Sciatic nerve (tissue), 2 donors: ENCODE results near the gene C6orf89. TPM values are rescaled to one million over a fixed set of nuclear protein-coding genes. Genes with fewer than 3 reads are reported as not detected.
A peak's percentile ranks its signal among the peaks of the same experiment; 100 is the strongest.
"Not testable (repeated sequence)": the region's sequence is repeated elsewhere in the genome, so short reads cannot be mapped to it uniquely, and the experiment has no call there.

Source experiments
- ATAC-seq: fragments of 200-7000 bp; cut with Tn5 transposase; one replicate; pipeline ENCODE4 v1.9.1; 2020; ENCODE audit warnings: mild to moderate bottlenecking, moderate library complexity
- DNase-seq: peaks from one replicate; pipeline ENCODE4 v3.0.0-alpha.2; 2020; ENCODE audit warnings: low spot score
- intact Hi-C: fragments of 100-400 bp; cut with DNase I; formaldehyde crosslinking; loops from one replicate; pipeline ENCODE4 v1.14.2; 2022
- total RNA-seq: library from RNA; stranded (reverse); fragmentation: NEBNext Ultra II Directional; extraction: Animal tissue kit (Norgen Biotek cat#: 25700); gene quantifications from one replicate; pipeline ENCODE4 v1.2.1, GENCODE V29; 2021
- donor health status: DM: no; HTN: no; CAD: no.
- donor health status: DM: no; HTN: no; CAD: no.

The C6orf89 gene
- total RNA-seq, 1 donor from 2014 or later, result 56.6 TPM

- intact Hi-C loops, result no loop called here
- DNase-seq, result no peak
- no peak for ATAC-seq
Measured at GRCh38 chr6:36936824-36937223, 51.1 kb downstream of the C6orf89 start.

GRCh38 chr6:36937896-36938295 lies 52.1 kb downstream of the C6orf89 start:
- intact Hi-C loops, result no loop called here
- ATAC-seq (no peak), DNase-seq (no peak)

GRCh38 chr6:36938536-36938935 lies 52.8 kb downstream of the C6orf89 start:
- DNase-seq (no peak), ATAC-seq (no peak)
- intact Hi-C loops, result no loop called here

GRCh38 chr6:36939005-36939404 lies 53.3 kb downstream of the C6orf89 start:
- ATAC-seq, intact Hi-C loops, DNase-seq: not testable (repeated sequence)

GRCh38 chr6:36940027-36940426 lies 54.3 kb downstream of the C6orf89 start:
- intact Hi-C loops, result loop anchor here (2.0 kb wide), 1 partner anchor 71 kb away; no protein-coding TSS in a partner anchor
- no peak for DNase-seq
- ATAC-seq, result no peak

GRCh38 chr6:36941561-36941960 lies 55.8 kb downstream of the C6orf89 start:
- not testable (repeated sequence) for ATAC-seq, DNase-seq
- intact Hi-C loops, result loop anchor here (2.0 kb wide), 1 partner anchor 69 kb away; no protein-coding TSS in a partner anchor

- intact Hi-C loops, DNase-seq, ATAC-seq: not testable (repeated sequence)
Measured at GRCh38 chr6:36942329-36942728, 56.6 kb downstream of the C6orf89 start.

DNA sequence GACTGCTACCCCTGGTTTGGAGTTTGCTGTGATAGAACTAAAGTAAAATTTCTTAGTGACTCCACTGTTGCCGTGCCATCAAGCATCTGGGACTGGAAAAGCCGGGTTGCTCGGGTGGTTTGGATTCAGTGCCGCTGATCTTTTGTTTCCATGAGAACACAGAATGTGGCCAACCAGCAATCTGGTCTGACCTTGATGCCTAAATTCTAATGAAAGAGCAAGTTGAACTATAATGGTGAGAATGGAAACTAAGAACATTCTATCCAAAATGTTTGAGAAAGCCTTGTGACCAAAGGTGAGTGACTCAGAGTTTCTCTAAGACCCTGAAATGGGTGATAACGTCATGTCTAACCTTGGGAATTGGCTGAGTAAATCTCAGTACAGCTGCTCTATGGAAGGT lies 58.9 kb downstream of the C6orf89 start:
- DNase-seq (no peak), ATAC-seq (no peak)
- intact Hi-C loops, result no loop called here

GRCh38 chr6:36945301-36945700 lies 59.5 kb downstream of the C6orf89 start:
- no peak for DNase-seq
- no peak for ATAC-seq
- intact Hi-C loops, result no loop called here

GRCh38 chr6:36946526-36946925 lies 60.8 kb downstream of the C6orf89 start:
- no peak for DNase-seq
- ATAC-seq, result no peak
- intact Hi-C loops, result no loop called here

- no peak for DNase-seq
- peak; percentile 49 for ATAC-seq
- intact Hi-C loops, result no loop called here
Measured at GRCh38 chr6:36947570-36948351, 62.0 kb downstream of the C6orf89 start.

DNA sequence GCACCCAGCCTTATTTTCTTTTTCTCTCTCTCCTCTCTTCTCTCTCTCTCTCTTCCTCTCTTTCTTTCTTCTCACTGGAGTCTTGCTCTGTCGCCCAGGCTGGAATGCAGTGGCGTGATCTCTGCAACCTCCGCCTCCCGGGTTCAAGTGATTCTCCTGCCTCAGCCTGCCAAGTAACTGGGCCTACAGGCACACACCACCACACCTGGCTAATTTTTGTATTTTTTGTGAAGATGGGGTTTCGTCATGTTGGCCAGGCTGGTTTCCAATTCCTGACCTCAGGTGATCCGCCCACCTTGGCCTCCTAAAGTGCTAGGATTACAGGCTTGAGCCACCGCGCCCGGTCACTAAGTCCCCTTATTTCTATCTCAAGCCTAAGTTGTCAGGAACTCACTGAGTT lies 63.3 kb downstream of the C6orf89 start:
- ATAC-seq, DNase-seq, intact Hi-C loops: not testable (repeated sequence)

DNA sequence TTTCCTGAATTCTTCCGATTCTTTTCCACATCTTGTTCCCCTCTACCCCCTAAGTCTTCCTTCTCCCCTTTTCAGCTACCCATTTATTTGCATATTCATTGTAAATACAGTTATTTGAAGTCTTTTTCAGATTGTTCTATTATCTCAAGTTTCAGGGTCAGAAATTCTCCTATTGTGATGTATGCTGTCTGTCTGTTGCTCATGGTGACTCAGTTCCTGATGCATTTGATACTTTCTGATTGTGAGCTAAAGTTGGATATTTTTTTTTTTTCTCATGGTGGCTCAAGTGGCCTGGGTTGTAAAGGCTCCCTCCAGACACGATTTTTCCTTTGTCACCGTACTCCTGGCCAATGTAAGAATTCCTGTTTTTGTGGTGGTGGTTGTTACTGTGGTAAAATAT lies 63.9 kb downstream of the C6orf89 start:
- DNase-seq, result no peak
- intact Hi-C loops, result no loop called here
- no peak for ATAC-seq

- peak; percentile 18 for DNase-seq
- intact Hi-C loops, result no loop called here
- ATAC-seq, result no peak
Measured at GRCh38 chr6:36953931-36954261, 68.1 kb downstream of the C6orf89 start.

GRCh38 chr6:36954262-36954931 lies 68.6 kb downstream of the C6orf89 start, which contains the start of gene PI16:
Gene PI16 (plus strand): TSS chr6:36954738. CDS start chr6:36954761, 23 bp downstream.
- DNase-seq (peak; percentile 54), ATAC-seq (peak; percentile 71)
- intact Hi-C loops, result no loop called here

DNA sequence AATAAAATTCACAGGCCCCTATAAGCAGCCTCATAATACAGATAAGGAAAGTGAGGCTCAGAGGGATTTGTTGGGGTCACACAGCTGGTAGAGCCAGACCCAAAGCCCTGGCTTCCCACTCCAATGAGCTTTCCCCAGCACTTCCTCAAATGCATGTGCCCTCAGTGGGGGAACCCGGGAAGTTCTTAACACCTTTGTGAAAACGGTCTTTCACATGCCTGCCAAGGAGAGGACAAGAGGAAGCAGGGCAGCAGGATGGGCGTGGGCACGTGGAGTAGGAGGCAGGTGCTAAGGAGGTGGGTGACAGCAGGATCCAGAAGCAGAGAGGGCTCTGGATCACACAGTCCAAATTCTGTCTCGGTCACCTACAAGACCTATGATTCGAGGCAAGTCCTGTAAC lies 69.4 kb downstream of the C6orf89 start:
- peak; percentile 47 for DNase-seq
- intact Hi-C loops, result no loop called here
- ATAC-seq, result peak; percentile 8

- intact Hi-C loops, result no loop called here
- ATAC-seq (peak; percentile 30), DNase-seq (peak; percentile 53)
Measured at GRCh38 chr6:36955671-36956445, 70.1 kb downstream of the C6orf89 start.

DNA sequence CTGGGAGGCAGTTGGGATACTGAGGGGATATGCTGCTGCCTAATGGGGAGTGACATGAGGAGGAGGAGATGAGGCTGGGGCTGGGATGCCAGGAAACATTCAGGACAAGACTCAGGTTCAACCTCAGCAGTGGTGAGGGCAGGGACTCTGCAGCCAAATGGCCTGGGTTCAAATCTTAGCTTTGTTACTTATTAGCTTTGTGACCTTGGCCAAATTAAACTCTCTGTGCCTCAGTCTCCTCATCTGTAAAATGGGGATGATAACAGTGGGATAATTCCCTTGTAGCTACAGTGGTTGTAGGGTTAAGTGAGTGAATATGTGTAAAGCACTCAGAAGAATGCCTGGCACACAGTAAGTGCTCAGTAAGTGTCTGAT lies 70.7 kb downstream of the C6orf89 start:
- intact Hi-C loops, result no loop called here
- ATAC-seq, result no peak

GRCh38 chr6:36957773-36958271 lies 72.1 kb downstream of the C6orf89 start:
- intact Hi-C loops, result no loop called here
- ATAC-seq, result peak; percentile 50
- peak; percentile 60 for DNase-seq

More for the DNA sequence above, 70.7 kb downstream of the C6orf89 start:
- peak; percentile 13 for DNase-seq
